Limb (tissue), 2 donors: ENCODE data around the gene CHMP1B.
"Not testable (repeated sequence)": the region's sequence is repeated elsewhere in the genome, so short reads cannot be mapped to it uniquely, and the experiment has no call there.

Source experiments
- DNase-seq, 2 donors: peaks; one replicate each; pipeline ENCODE4 v3.0.0-alpha.2; 2016; ENCODE audit errors: extremely low spot score in 2 of 2

Gene CHMP1B

GRCh38 chr18:11866764-11867163 lies 15.6 kb downstream of the CHMP1B start:
- DNase-seq = no peak

- DNase-seq = no peak
Observed at GRCh38 chr18:11868230-11868629, 17.0 kb downstream of the CHMP1B start.

GRCh38 chr18:11871501-11871900 lies 20.3 kb downstream of the CHMP1B start:
- no peak for DNase-seq

GRCh38 chr18:11872479-11873136 lies 21.4 kb downstream of the CHMP1B start:
- DNase-seq = peak in 1 of 2 donors; percentile 9

GRCh38 chr18:11873670-11874340 lies 22.6 kb downstream of the CHMP1B start:
- DNase-seq = no peak

GRCh38 chr18:11874676-11875075 lies 23.5 kb downstream of the CHMP1B start:
- DNase-seq = no peak

GRCh38 chr18:11877497-11878135 lies 26.4 kb downstream of the CHMP1B start:
- no peak for DNase-seq

GRCh38 chr18:11880586-11881304 lies 29.5 kb downstream of the CHMP1B start:
- no peak for DNase-seq

- no peak for DNase-seq
Observed at GRCh38 chr18:11882636-11883035, 31.4 kb downstream of the CHMP1B start.

GRCh38 chr18:11883153-11883552 lies 31.9 kb downstream of the CHMP1B start:
- DNase-seq = no peak

GRCh38 chr18:11884396-11885030 lies 33.3 kb downstream of the CHMP1B start:
- DNase-seq = no peak

- no peak for DNase-seq
Observed at GRCh38 chr18:11885278-11885947, 34.2 kb downstream of the CHMP1B start.

- DNase-seq = no peak
Observed at GRCh38 chr18:11886577-11887110, 35.4 kb downstream of the CHMP1B start.

GRCh38 chr18:11887328-11888128 lies 36.3 kb downstream of the CHMP1B start:
- no peak for DNase-seq

GRCh38 chr18:11888726-11889125 lies 37.5 kb downstream of the CHMP1B start:
- DNase-seq = no peak

GRCh38 chr18:11889284-11889683 lies 38.1 kb downstream of the CHMP1B start:
- DNase-seq = no peak

- DNase-seq = no peak
Observed at GRCh38 chr18:11891737-11892136, 40.5 kb downstream of the CHMP1B start.

- DNase-seq = not testable (repeated sequence)
Observed at GRCh38 chr18:11892438-11892837, 41.2 kb downstream of the CHMP1B start.

GRCh38 chr18:11897781-11898180 lies 46.6 kb downstream of the CHMP1B start:
- DNase-seq = no peak

GRCh38 chr18:11899063-11899462 lies 47.9 kb downstream of the CHMP1B start:
- no peak for DNase-seq
